Measurements from ENCODE around the gene CAPZB.

The CAPZB gene

GRCh38 chr1:19294638-19295037 lies 190.7 kb downstream of the CAPZB start:
- no peak for TF ChIP-seq FOXP2 (optimal IDR thresholded peaks at IDR 0.05; ENCODE audit: borderline replicate concordance, extremely low read depth, extremely low read length, insufficient read depth)
- no peak for TF ChIP-seq TAF1 (IDR thresholded peaks at IDR 0.05; ENCODE audit: borderline replicate concordance, insufficient read depth, low read length)
- no peak for TF ChIP-seq REST (IDR thresholded peaks at IDR 0.05; ENCODE audit: insufficient read depth in 1 of 2, low read depth in 2 of 2, low read length in 2 of 2)
- TF ChIP-seq SIN3A (IDR thresholded peaks at IDR 0.05; ENCODE audit: borderline replicate concordance, insufficient read depth, low read length): no peak
- TF ChIP-seq POLR2AphosphoS5 (IDR thresholded peaks at IDR 0.05; ENCODE audit: low read depth, low read length): no peak

- TF ChIP-seq POLR2AphosphoS5 (IDR thresholded peaks at IDR 0.05; ENCODE audit: low read depth, low read length) (no peak), TAF1 (IDR thresholded peaks at IDR 0.05; ENCODE audit: borderline replicate concordance, insufficient read depth, low read length) (no peak), FOXP2 (optimal IDR thresholded peaks at IDR 0.05; ENCODE audit: borderline replicate concordance, extremely low read depth, extremely low read length, insufficient read depth) (no peak), SIN3A (IDR thresholded peaks at IDR 0.05; ENCODE audit: borderline replicate concordance, insufficient read depth, low read length) (no peak), REST (IDR thresholded peaks at IDR 0.05; ENCODE audit: insufficient read depth in 1 of 2, low read depth in 2 of 2, low read length in 2 of 2) (no peak)
Measured at GRCh38 chr1:19289244-19289643, 196.1 kb downstream of the CAPZB start.
